ENCODE data around the gene SCGB2B2. TPM values are rescaled to one million over a fixed set of nuclear protein-coding genes. Genes with fewer than 3 reads are reported as not detected.

Gene SCGB2B2
- total RNA-seq (under 1 TPM; 0.30 to 0.42 TPM), total RNA-seq (0 to 2.8 (median 0.38) reads per million in 172 experiments)
- 0.21 TPM for polyA plus RNA-seq (2013, experiment 1 of 2)
- 0.35 TPM for polyA plus RNA-seq (2013, experiment 2 of 2)

DNA sequence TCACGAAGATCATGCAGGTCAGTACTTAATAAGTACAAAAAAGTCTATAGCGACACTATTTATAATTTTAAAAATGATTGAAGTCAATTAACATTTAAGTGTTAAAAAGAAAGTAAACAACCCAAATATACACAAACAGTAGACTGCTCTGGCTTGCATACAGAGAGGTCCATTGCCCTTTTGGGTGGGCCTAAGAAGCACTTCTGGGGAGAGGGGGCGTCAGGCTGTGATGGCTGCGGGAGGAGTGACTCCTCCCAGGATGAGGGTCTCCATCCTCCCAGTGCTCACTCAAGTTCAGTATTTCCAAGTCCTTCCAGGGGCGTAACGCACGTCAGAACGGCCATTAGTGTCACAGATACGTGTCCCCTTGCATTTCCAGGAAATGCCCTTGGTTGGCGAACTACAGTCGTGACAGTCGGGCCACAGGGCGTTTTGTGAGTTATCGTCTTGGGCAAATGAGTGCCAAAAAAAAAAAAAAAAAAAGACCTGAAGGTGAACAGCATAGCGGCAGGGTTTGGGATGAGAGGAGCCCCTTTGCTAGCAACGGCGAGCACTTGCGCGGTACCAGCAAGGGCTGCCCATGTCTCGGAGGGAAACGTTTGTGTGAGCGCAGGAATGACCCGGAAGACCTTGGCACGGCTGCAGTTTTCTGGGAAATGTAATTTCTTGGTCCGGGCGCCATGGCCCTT lies at the start of gene SCGB2B2:
Gene SCGB2B2, minus strand, starts transcription at position 463 of the 689 bp plus-strand sequence. CDS start 82,596 bp downstream, outside the sequence.
- ChIA-PET POLR2A (interaction anchor here (0.9 to 1.8 kb wide), 16 partner anchors 8 to 1812 kb away, joined by 3 to 18 read pairs (median 4); partner anchors contain the start of genes GRAMD1A, LSM14A, ZNF181 and ZNF30), CTCF (interaction anchor here (1.0 to 1.2 kb wide), 3 partner anchors 37 to 57 kb away, joined by 3 to 4 read pairs (median 3); no protein-coding TSS in a partner anchor)
- peak within 1 kb of the TSS; percentile 99 for H3K27ac Mint-ChIP-seq
- H3K27me3 Mint-ChIP-seq: peaks cover 22% of the 10 kb centered on the region
- TF ChIP-seq, protein P1, sequence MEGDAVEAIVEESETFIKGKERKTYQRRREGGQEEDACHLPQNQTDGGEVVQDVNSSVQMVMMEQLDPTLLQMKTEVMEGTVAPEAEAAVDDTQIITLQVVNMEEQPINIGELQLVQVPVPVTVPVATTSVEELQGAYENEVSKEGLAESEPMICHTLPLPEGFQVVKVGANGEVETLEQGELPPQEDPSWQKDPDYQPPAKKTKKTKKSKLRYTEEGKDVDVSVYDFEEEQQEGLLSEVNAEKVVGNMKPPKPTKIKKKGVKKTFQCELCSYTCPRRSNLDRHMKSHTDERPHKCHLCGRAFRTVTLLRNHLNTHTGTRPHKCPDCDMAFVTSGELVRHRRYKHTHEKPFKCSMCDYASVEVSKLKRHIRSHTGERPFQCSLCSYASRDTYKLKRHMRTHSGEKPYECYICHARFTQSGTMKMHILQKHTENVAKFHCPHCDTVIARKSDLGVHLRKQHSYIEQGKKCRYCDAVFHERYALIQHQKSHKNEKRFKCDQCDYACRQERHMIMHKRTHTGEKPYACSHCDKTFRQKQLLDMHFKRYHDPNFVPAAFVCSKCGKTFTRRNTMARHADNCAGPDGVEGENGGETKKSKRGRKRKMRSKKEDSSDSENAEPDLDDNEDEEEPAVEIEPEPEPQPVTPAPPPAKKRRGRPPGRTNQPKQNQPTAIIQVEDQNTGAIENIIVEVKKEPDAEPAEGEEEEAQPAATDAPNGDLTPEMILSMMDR (IDR thresholded peaks at IDR 0.05): no peak
- peak within 1 kb of the TSS; percentile 99 for H3K4me3 Mint-ChIP-seq
- Histone ChIP-seq H3K4me3 (ENCODE audit: low read length) (peak within 1 kb of the TSS; percentile 60), H3K36me3 (ENCODE audit: insufficient read depth, low read length) (peaks cover 27% of the 10 kb centered on the region), H3K9me3 (ENCODE audit: control insufficient read depth in 1 of 2, insufficient read depth in 1 of 2, low read length in 2 of 2) (peaks cover 0 to 14% of the 10 kb centered on the region in 2 experiments), H3K27me3 (ENCODE audit: control insufficient read depth in 1 of 2, insufficient read depth in 2 of 2, low read length in 2 of 2) (no peaks in the 10 kb centered on the region), H3K4me1 (ENCODE audit: insufficient read depth, low read length) (peaks cover 23% of the 10 kb centered on the region), H3K27ac (ENCODE audit: low read depth in 1 of 2, low read length in 2 of 2) (peak within 1 kb of the TSS; percentile 85 to 88)
- ATAC-seq (ENCODE audit: poor library complexity): peak; percentile 73
- H3K9me3 Mint-ChIP-seq: peaks cover 7% of the 10 kb centered on the region
- DNase-seq: peak in 11 of 14 experiments; percentile 69 to 92 (median 76)
- H3K4me1 Mint-ChIP-seq (ENCODE audit: low read depth): peaks cover 35% of the 10 kb centered on the region
- intact Hi-C loops (cut with DNase I, micrococcal nuclease): loop anchor here (1.0 to 10.0 kb wide), 9 partner anchors 35 to 505 kb away; partner anchors contain the start of genes ZNF599 (in 2 of the 2), GPI (in 1 of the 2), GRAMD1A (in 1 of the 2) and LSM14A (in 1 of the 2)
- peaks cover 62% of the 10 kb centered on the region for H3K36me3 Mint-ChIP-seq (ENCODE audit: low read depth)

- Histone ChIP-seq H3K27me3 (ENCODE audit: control insufficient read depth in 1 of 2, insufficient read depth in 2 of 2, low read length in 2 of 2) (peaks cover 5 to 6% of the 10 kb centered on the region in 2 experiments), H3K9me3 (ENCODE audit: control insufficient read depth in 1 of 2, insufficient read depth in 1 of 2, low read length in 2 of 2) (no peaks in the 10 kb centered on the region), H3K27ac (ENCODE audit: low read depth in 1 of 2, low read length in 2 of 2) (no peak overlapping the region), H3K36me3 (ENCODE audit: insufficient read depth, low read length) (no peaks in the 10 kb centered on the region), H3K4me3 (ENCODE audit: low read length) (no peak overlapping the region), H3K4me1 (ENCODE audit: insufficient read depth, low read length) (no peaks in the 10 kb centered on the region)
- Mint-ChIP-seq H3K9me3 (no peaks in the 10 kb centered on the region), H3K4me3 (no peak overlapping the region), H3K27me3 (peaks cover 44% of the 10 kb centered on the region), H3K36me3 (ENCODE audit: low read depth) (no peaks in the 10 kb centered on the region), H3K27ac (no peak overlapping the region), H3K4me1 (ENCODE audit: low read depth) (no peaks in the 10 kb centered on the region)
- POLR2A ChIA-PET: no interaction called here
- ATAC-seq (ENCODE audit: poor library complexity): no peak
- DNase-seq: no peak
- TF ChIP-seq, protein P1 (IDR thresholded peaks at IDR 0.05): no peak
- intact Hi-C loops (cut with DNase I, micrococcal nuclease): no loop called here
- CTCF ChIA-PET: interaction anchor here (1.2 kb wide), 1 partner anchor 49 kb away, joined by 3 read pairs; no protein-coding TSS in a partner anchor
Measured at GRCh38 chr19:34725400-34725799, 48.4 kb upstream of the SCGB2B2 start.

DNA sequence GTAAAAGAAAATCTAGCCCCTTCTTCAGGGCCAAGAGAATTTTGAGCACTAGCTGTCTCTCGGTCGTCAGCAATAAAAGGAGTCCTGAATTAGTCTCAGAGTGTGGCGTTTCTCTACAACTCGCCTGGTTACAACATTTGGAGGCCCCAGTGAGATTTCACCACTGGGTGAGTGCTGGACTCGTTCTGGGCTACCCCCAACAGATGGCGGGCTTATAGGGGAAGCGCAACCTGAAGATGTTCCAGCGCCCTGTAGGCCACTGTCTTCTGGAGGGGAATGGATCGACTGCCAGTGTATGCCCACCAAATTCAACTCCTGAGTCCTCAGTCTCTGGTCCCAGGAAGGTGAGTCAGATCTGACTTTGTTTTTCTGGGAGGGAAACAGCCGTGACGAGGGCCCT lies 45.4 kb upstream of the SCGB2B2 start:
- Histone ChIP-seq H3K27ac (ENCODE audit: low read depth in 1 of 2, low read length in 2 of 2) (no peak overlapping the region), H3K27me3 (ENCODE audit: control insufficient read depth in 1 of 2, insufficient read depth in 2 of 2, low read length in 2 of 2) (peaks cover 3 to 5% of the 10 kb centered on the region in 2 experiments), H3K36me3 (ENCODE audit: insufficient read depth, low read length) (no peaks in the 10 kb centered on the region), H3K9me3 (ENCODE audit: control insufficient read depth in 1 of 2, insufficient read depth in 1 of 2, low read length in 2 of 2) (no peaks in the 10 kb centered on the region), H3K4me3 (ENCODE audit: low read length) (no peak overlapping the region), H3K4me1 (ENCODE audit: insufficient read depth, low read length) (no peaks in the 10 kb centered on the region)
- H3K27ac Mint-ChIP-seq: no peak overlapping the region
- CTCF ChIA-PET: no interaction called here
- no peaks in the 10 kb centered on the region for H3K9me3 Mint-ChIP-seq
- ATAC-seq (ENCODE audit: poor library complexity) (no peak), DNase-seq (no peak)
- TF ChIP-seq, protein P1 (IDR thresholded peaks at IDR 0.05): no peak
- H3K4me3 Mint-ChIP-seq: no peak overlapping the region
- POLR2A ChIA-PET: no interaction called here
- intact Hi-C loops (cut with DNase I, micrococcal nuclease): no loop called here
- H3K4me1 Mint-ChIP-seq (ENCODE audit: low read depth): no peaks in the 10 kb centered on the region
- peaks cover 43% of the 10 kb centered on the region for H3K27me3 Mint-ChIP-seq
- H3K36me3 Mint-ChIP-seq (ENCODE audit: low read depth): no peaks in the 10 kb centered on the region
